ENCODE results near the gene CLIP1. TPM values are rescaled to one million over a fixed set of nuclear protein-coding genes. Genes with fewer than 3 reads are reported as not detected.

Gene CLIP1
- total and polyA plus RNA-seq, 2 of the 13 experiments (the other 11 are each of a cell fraction or from before 2014, with no cell fraction given): 28.9 to 43.7 TPM

DNA sequence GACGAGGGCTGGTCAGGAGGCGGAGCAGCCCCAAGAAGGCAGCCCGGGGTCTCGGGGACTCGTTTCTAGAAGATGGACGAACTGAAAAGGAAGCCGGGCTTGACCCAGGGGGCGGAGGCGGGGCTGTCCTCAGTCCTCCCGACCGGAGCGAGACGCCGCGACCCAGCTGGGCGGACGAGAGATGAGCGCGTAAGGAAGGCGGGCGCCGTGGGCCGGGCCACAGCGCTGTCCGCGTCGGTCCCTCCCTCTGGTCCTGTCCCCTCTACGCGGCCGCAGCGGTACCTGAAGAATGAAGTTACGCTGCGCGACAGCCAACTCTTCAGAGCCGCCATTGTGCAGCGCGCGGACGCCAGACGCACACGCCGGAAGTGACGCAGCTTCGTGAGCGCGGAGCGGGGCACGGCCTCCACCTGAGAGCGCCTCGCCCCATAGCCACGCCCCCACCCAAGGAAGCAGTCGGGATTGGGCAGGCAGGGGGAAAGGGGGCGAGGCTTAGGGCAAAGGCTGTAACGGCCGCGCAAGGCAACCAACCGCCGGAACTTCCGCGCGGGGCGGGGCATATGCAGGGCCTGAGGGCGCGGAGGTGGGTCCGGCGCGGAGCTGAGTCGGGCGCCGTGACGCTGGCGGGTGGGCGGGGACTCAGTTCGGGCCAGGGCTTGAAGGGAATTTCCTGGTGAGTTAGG lies 196.6 kb downstream of the CLIP1 start, which contains the start of gene DIABLO (continued):
- TF ChIP-seq, protein P1, sequence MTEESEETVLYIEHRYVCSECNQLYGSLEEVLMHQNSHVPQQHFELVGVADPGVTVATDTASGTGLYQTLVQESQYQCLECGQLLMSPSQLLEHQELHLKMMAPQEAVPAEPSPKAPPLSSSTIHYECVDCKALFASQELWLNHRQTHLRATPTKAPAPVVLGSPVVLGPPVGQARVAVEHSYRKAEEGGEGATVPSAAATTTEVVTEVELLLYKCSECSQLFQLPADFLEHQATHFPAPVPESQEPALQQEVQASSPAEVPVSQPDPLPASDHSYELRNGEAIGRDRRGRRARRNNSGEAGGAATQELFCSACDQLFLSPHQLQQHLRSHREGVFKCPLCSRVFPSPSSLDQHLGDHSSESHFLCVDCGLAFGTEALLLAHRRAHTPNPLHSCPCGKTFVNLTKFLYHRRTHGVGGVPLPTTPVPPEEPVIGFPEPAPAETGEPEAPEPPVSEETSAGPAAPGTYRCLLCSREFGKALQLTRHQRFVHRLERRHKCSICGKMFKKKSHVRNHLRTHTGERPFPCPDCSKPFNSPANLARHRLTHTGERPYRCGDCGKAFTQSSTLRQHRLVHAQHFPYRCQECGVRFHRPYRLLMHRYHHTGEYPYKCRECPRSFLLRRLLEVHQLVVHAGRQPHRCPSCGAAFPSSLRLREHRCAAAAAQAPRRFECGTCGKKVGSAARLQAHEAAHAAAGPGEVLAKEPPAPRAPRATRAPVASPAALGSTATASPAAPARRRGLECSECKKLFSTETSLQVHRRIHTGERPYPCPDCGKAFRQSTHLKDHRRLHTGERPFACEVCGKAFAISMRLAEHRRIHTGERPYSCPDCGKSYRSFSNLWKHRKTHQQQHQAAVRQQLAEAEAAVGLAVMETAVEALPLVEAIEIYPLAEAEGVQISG (CRISPR knock-in tag; IDR thresholded peaks at IDR 0.05): peak; percentile 92
- TF ChIP-seq ZNF816 (CRISPR knock-in tag; IDR thresholded peaks at IDR 0.05; ENCODE audit: borderline replicate concordance) (0 out of 2 replicates have a peak, but pooled peaks have one; percentile 88), ZNF563 (CRISPR knock-in tag; IDR thresholded peaks at IDR 0.05) (0 out of 2 replicates have a peak, but pooled peaks have one; percentile 46), SNAPC2 (CRISPR knock-in tag; IDR thresholded peaks at IDR 0.05) (0 out of 2 replicates have a peak, but pooled peaks have one; percentile 74), NFE2L1 (CRISPR knock-in tag; IDR thresholded peaks at IDR 0.05; ENCODE audit: borderline replicate concordance) (0 out of 2 replicates have a peak, but pooled peaks have one; percentile 56), ZNF781 (CRISPR knock-in tag; IDR thresholded peaks at IDR 0.05; ENCODE audit: borderline replicate concordance, not compliant biosample characterization) (peak; percentile 82), HIVEP1 (CRISPR knock-in tag; IDR thresholded peaks at IDR 0.05) (no peak), FOXP1 (IDR thresholded peaks at IDR 0.05) (no peak), FOXP1 (CRISPR knock-in tag; IDR thresholded peaks at IDR 0.05) (peak; percentile 29; the same call in 1 of the 2 replicates)
- TF ChIP-seq, protein P2, sequence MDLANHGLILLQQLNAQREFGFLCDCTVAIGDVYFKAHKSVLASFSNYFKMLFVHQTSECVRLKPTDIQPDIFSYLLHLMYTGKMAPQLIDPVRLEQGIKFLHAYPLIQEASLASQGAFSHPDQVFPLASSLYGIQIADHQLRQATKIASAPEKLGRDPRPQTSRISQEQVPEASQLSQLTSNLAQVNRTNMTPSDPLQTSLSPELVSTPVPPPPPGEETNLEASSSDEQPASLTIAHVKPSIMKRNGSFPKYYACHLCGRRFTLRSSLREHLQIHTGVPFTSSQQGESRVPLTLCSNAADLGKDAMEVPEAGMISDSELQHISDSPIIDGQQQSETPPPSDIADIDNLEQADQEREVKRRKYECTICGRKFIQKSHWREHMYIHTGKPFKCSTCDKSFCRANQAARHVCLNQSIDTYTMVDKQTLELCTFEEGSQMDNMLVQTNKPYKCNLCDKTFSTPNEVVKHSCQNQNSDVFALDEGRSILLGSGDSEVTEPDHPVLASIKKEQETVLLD (CRISPR knock-in tag; IDR thresholded peaks at IDR 0.05; ENCODE audit: low read depth): peak; percentile 77; the same call in 1 of the 2 replicates
- TF ChIP-seq, protein P3, sequence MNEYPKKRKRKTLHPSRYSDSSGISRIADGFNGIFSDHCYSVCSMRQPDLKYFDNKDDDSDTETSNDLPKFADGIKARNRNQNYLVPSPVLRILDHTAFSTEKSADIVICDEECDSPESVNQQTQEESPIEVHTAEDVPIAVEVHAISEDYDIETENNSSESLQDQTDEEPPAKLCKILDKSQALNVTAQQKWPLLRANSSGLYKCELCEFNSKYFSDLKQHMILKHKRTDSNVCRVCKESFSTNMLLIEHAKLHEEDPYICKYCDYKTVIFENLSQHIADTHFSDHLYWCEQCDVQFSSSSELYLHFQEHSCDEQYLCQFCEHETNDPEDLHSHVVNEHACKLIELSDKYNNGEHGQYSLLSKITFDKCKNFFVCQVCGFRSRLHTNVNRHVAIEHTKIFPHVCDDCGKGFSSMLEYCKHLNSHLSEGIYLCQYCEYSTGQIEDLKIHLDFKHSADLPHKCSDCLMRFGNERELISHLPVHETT (CRISPR knock-in tag; conservative IDR thresholded peaks at IDR 0.05): peak; percentile 42; the same call in 1 of the 2 replicates
- TF ChIP-seq, protein P4, sequence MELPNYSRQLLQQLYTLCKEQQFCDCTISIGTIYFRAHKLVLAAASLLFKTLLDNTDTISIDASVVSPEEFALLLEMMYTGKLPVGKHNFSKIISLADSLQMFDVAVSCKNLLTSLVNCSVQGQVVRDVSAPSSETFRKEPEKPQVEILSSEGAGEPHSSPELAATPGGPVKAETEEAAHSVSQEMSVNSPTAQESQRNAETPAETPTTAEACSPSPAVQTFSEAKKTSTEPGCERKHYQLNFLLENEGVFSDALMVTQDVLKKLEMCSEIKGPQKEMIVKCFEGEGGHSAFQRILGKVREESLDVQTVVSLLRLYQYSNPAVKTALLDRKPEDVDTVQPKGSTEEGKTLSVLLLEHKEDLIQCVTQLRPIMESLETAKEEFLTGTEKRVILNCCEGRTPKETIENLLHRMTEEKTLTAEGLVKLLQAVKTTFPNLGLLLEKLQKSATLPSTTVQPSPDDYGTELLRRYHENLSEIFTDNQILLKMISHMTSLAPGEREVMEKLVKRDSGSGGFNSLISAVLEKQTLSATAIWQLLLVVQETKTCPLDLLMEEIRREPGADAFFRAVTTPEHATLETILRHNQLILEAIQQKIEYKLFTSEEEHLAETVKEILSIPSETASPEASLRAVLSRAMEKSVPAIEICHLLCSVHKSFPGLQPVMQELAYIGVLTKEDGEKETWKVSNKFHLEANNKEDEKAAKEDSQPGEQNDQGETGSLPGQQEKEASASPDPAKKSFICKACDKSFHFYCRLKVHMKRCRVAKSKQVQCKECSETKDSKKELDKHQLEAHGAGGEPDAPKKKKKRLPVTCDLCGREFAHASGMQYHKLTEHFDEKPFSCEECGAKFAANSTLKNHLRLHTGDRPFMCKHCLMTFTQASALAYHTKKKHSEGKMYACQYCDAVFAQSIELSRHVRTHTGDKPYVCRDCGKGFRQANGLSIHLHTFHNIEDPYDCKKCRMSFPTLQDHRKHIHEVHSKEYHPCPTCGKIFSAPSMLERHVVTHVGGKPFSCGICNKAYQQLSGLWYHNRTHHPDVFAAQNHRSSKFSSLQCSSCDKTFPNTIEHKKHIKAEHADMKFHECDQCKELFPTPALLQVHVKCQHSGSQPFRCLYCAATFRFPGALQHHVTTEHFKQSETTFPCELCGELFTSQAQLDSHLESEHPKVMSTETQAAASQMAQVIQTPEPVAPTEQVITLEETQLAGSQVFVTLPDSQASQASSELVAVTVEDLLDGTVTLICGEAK (IDR thresholded peaks at IDR 0.05): peak; percentile 5; the same call in 1 of the 2 replicates
- TF ChIP-seq, protein P4 (CRISPR knock-in tag; IDR thresholded peaks at IDR 0.05): peak; percentile 35; the same call in 1 of the 2 replicates
